ENCODE results near the gene CAMTA1.

DNA sequence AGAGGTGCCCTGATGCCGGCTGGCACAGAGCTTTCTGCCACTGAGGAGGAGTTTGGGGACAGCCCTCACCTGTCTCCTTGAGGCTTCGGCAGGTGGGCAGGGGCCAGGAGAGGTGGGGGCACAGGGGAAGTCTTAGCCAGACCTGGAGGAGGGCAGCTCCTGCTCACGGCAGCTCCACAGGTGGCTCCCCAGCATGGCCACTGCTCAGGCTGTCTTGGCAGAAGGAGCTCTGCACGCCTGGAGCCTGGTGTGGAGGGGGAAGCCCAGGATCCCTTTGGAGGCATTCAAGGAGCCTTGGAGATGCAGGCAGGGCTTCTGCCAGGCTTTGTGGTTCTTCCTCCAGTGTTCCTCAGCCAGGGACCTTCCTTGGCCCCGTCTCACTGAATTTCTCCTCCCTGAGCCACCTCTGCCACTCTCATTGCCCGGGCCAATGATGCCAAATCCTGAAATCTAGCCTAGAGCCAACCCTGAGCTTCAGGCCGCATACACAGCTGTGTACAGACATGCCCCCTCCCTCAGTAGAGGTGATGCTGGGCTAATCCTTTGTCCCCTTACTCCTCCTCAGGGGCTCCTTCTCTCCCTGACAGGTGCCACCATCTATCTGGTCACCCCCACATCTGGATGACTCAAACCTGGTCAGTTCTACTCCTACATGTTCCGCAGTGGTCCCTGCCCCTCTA lies 734.1 kb downstream of the CAMTA1 start:
- TF ChIP-seq POLR2AphosphoS5 (IDR thresholded peaks at IDR 0.05), result no peak
- TF ChIP-seq, protein P1, sequence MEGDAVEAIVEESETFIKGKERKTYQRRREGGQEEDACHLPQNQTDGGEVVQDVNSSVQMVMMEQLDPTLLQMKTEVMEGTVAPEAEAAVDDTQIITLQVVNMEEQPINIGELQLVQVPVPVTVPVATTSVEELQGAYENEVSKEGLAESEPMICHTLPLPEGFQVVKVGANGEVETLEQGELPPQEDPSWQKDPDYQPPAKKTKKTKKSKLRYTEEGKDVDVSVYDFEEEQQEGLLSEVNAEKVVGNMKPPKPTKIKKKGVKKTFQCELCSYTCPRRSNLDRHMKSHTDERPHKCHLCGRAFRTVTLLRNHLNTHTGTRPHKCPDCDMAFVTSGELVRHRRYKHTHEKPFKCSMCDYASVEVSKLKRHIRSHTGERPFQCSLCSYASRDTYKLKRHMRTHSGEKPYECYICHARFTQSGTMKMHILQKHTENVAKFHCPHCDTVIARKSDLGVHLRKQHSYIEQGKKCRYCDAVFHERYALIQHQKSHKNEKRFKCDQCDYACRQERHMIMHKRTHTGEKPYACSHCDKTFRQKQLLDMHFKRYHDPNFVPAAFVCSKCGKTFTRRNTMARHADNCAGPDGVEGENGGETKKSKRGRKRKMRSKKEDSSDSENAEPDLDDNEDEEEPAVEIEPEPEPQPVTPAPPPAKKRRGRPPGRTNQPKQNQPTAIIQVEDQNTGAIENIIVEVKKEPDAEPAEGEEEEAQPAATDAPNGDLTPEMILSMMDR (IDR thresholded peaks at IDR 0.05), result no peak

Data from upper lobe of left lung (tissue), 4 donors.